Tibial nerve (tissue), 3 donors: ENCODE measurements around the gene GRIN3B.

Source experiments
- POLR2A ChIP-seq, 2 donors: fragments of 450-650 bp; IDR thresholded peaks; one replicate each; pipeline ENCODE4 v1.6.1; 2017; ENCODE audit warnings: antibody characterized with exemption in 2 of 2, mild to moderate bottlenecking in 2 of 2, moderate library complexity in 2 of 2
- TF ChIP-seq, protein P1 (sequence below), 5 experiments: fragments of 200-600 bp in 3 of 5; fragments of 450-650 bp in 2 of 5; sonication (generic) in 3 of 5; IDR thresholded peaks; one replicate each; pipeline ENCODE4 v1.5.1; 2016 to 2019; ENCODE audit warnings: antibody characterized with exemption in 5 of 5, mild to moderate bottlenecking in 3 of 5, moderate library complexity in 2 of 5

DNA sequence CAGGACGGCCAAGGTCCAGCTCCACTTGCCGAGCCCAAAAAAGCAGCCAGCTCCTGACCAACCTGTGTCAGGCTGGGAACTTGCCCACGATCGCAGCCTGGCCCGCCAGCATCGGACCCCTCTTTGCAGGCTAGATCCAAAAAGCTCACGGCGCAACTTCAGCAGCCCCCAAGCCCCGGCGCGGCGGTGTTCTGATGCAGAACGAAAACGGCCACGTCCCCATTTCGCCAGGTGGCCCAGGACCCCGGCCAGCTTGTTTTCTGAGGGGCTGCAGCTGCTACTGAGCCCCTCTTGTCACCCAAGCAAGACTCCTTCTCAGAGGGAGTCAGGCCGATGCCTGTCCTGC, 19.4 kb downstream of the GRIN3B start:
- no peak for TF ChIP-seq POLR2A (IDR thresholded peaks at IDR 0.05)
- TF ChIP-seq, protein P1, sequence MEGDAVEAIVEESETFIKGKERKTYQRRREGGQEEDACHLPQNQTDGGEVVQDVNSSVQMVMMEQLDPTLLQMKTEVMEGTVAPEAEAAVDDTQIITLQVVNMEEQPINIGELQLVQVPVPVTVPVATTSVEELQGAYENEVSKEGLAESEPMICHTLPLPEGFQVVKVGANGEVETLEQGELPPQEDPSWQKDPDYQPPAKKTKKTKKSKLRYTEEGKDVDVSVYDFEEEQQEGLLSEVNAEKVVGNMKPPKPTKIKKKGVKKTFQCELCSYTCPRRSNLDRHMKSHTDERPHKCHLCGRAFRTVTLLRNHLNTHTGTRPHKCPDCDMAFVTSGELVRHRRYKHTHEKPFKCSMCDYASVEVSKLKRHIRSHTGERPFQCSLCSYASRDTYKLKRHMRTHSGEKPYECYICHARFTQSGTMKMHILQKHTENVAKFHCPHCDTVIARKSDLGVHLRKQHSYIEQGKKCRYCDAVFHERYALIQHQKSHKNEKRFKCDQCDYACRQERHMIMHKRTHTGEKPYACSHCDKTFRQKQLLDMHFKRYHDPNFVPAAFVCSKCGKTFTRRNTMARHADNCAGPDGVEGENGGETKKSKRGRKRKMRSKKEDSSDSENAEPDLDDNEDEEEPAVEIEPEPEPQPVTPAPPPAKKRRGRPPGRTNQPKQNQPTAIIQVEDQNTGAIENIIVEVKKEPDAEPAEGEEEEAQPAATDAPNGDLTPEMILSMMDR (IDR thresholded peaks at IDR 0.05): no peak
